ENCODE measurements around the gene RBM33.

Gene RBM33

GRCh38 chr7:155749578-155749977 is 105.1 kb downstream of the RBM33 start:
- DNase-seq (ENCODE audit: low read depth in 2 of 2): no peak

- no peak for DNase-seq (ENCODE audit: low read depth in 2 of 2)
These were observed 106.0 kb downstream of the RBM33 start for GRCh38 chr7:155750255-155751125.

GRCh38 chr7:155751409-155751808 is 106.9 kb downstream of the RBM33 start:
- no peak for DNase-seq (ENCODE audit: low read depth in 2 of 2)

GRCh38 chr7:155752756-155753445 is 108.4 kb downstream of the RBM33 start:
- no peak for DNase-seq (ENCODE audit: low read depth in 2 of 2)

GRCh38 chr7:155753446-155753965 is 109.0 kb downstream of the RBM33 start:
- DNase-seq (ENCODE audit: low read depth in 2 of 2): no peak

- no peak for DNase-seq (ENCODE audit: low read depth in 2 of 2)
These were observed 109.7 kb downstream of the RBM33 start for GRCh38 chr7:155754165-155754564.

GRCh38 chr7:155755026-155755425 is 110.6 kb downstream of the RBM33 start:
- no peak for DNase-seq (ENCODE audit: low read depth in 2 of 2)

- no peak for DNase-seq (ENCODE audit: low read depth in 2 of 2)
These were observed 111.9 kb downstream of the RBM33 start for GRCh38 chr7:155756322-155756721.

- DNase-seq (ENCODE audit: low read depth in 2 of 2): no peak
These were observed 113.9 kb downstream of the RBM33 start for GRCh38 chr7:155758348-155758747.

- DNase-seq (ENCODE audit: low read depth in 2 of 2): no peak
These were observed 115.4 kb downstream of the RBM33 start for GRCh38 chr7:155759740-155760430.

GRCh38 chr7:155761162-155761561 is 116.7 kb downstream of the RBM33 start:
- no peak for DNase-seq (ENCODE audit: low read depth in 2 of 2)

GRCh38 chr7:155762036-155762435 is 117.6 kb downstream of the RBM33 start:
- no peak for DNase-seq (ENCODE audit: low read depth in 2 of 2)

- no peak for DNase-seq (ENCODE audit: low read depth in 2 of 2)
These were observed 118.2 kb downstream of the RBM33 start for GRCh38 chr7:155762655-155763054.

- DNase-seq (ENCODE audit: low read depth in 2 of 2): no peak
These were observed 118.7 kb downstream of the RBM33 start for GRCh38 chr7:155763122-155763521.

- DNase-seq (ENCODE audit: low read depth in 2 of 2): peak; percentile 45 to 48
These were observed 119.4 kb downstream of the RBM33 start for GRCh38 chr7:155763691-155764437.

GRCh38 chr7:155764438-155764793 is 120.0 kb downstream of the RBM33 start:
- DNase-seq (ENCODE audit: low read depth in 2 of 2): no peak

- no peak for DNase-seq (ENCODE audit: low read depth in 2 of 2)
These were observed 121.0 kb downstream of the RBM33 start for GRCh38 chr7:155765458-155765857.

GRCh38 chr7:155766386-155766785 is 121.9 kb downstream of the RBM33 start:
- no peak for DNase-seq (ENCODE audit: low read depth in 2 of 2)

- DNase-seq (ENCODE audit: low read depth in 2 of 2): no peak
These were observed 122.8 kb downstream of the RBM33 start for GRCh38 chr7:155766966-155767916.

- DNase-seq (ENCODE audit: low read depth in 2 of 2): peak; percentile 61
These were observed 125.2 kb downstream of the RBM33 start for GRCh38 chr7:155769701-155770100.

Measured in fibroblast of skin of left quadriceps (primary cell).